ENCODE measurements around the gene PLB1. TPM values are rescaled to one million over a fixed set of nuclear protein-coding genes. Genes with fewer than 3 reads are reported as not detected.

The PLB1 gene
- total RNA-seq, 1 experiment from 2014 or later = 0.44 TPM

DNA sequence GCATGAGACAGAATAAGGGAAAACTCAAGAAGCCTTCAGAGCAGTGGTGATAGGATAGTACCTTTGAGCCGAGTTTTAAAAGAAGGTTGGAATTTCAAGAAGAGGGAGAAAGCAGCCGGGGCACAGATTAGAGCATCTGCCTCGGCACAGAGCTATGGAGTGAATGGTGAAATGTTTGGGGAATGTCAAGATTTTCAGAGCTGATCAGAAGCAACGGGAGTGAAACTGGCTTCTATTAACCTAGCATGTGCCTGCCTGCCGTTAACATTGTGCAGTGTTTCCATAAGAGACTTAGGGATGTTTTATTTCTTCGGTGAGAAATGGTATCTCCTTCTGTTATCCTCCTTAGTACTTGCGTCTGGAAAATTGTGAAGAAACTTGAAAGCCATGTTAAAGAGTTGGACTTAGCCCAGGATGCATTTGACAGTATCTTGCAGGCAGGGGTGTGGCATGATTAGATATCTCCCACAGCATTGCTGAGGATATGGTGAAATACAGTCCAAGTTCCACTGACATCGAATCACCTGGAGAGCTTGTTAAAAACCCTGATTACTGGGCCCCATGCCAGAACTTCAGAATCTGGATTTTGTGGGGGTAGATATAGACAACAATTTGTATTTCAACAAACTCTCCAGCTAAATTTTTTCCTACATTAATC is 158.9 kb downstream of the PLB1 start:
- ChIA-PET CTCF (interaction anchor here (1.1 kb wide), 1 partner anchor 34 kb away, joined by 3 read pairs; no protein-coding TSS in a partner anchor), POLR2A (no interaction called here)
- Mint-ChIP-seq H3K36me3 (no peaks in the 10 kb centered on the region), H3K27ac (no peak overlapping the region), H3K4me3 (no peak overlapping the region), H3K4me1 (peaks cover 4% of the 10 kb centered on the region), H3K9me3 (no peaks in the 10 kb centered on the region), H3K27me3 (ENCODE audit: low read depth) (no peaks in the 10 kb centered on the region)
- no peak for TF ChIP-seq IRF2 (CRISPR knock-in tag; IDR thresholded peaks at IDR 0.05; ENCODE audit: borderline replicate concordance, low read depth)
- no peak for TF ChIP-seq TEAD4 (CRISPR knock-in tag; IDR thresholded peaks at IDR 0.05)
- TF ChIP-seq, protein P1, sequence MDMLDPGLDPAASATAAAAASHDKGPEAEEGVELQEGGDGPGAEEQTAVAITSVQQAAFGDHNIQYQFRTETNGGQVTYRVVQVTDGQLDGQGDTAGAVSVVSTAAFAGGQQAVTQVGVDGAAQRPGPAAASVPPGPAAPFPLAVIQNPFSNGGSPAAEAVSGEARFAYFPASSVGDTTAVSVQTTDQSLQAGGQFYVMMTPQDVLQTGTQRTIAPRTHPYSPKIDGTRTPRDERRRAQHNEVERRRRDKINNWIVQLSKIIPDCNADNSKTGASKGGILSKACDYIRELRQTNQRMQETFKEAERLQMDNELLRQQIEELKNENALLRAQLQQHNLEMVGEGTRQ (CRISPR knock-in tag; IDR thresholded peaks at IDR 0.05) = no peak
- TF ChIP-seq ERG (CRISPR knock-in tag; IDR thresholded peaks at IDR 0.05) = no peak
- no peak for TF ChIP-seq MXD4 (CRISPR knock-in tag; IDR thresholded peaks at IDR 0.05; ENCODE audit: borderline replicate concordance)
- no peak for TF ChIP-seq ZNF317 (CRISPR knock-in tag; IDR thresholded peaks at IDR 0.05; ENCODE audit: borderline replicate concordance, low read depth)
- TF ChIP-seq ZNF425 (CRISPR knock-in tag; conservative IDR thresholded peaks at IDR 0.05) = no peak
- no peak for TF ChIP-seq ZNF532 (CRISPR knock-in tag; IDR thresholded peaks at IDR 0.05; ENCODE audit: borderline replicate concordance)
- TF ChIP-seq, protein P2, sequence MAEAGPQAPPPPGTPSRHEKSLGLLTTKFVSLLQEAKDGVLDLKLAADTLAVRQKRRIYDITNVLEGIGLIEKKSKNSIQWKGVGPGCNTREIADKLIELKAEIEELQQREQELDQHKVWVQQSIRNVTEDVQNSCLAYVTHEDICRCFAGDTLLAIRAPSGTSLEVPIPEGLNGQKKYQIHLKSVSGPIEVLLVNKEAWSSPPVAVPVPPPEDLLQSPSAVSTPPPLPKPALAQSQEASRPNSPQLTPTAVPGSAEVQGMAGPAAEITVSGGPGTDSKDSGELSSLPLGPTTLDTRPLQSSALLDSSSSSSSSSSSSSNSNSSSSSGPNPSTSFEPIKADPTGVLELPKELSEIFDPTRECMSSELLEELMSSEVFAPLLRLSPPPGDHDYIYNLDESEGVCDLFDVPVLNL (CRISPR knock-in tag; IDR thresholded peaks at IDR 0.05; ENCODE audit: borderline replicate concordance, low read depth) = no peak
- no peak for TF ChIP-seq NR1H2 (CRISPR knock-in tag; IDR thresholded peaks at IDR 0.05)
- TF ChIP-seq CREM (CRISPR knock-in tag; IDR thresholded peaks at IDR 0.05) = no peak
- TF ChIP-seq GABPB1 (CRISPR knock-in tag; IDR thresholded peaks at IDR 0.05) = no peak
- no peak for TF ChIP-seq ZNF416 (CRISPR knock-in tag; IDR thresholded peaks at IDR 0.05)
- TF ChIP-seq CDX4 (CRISPR knock-in tag; IDR thresholded peaks at IDR 0.05; ENCODE audit: borderline replicate concordance) = no peak
- TF ChIP-seq EMX1 (CRISPR knock-in tag; IDR thresholded peaks at IDR 0.05) = no peak
- TF ChIP-seq ESRRA (CRISPR knock-in tag; IDR thresholded peaks at IDR 0.05; ENCODE audit: borderline replicate concordance) = no peak
- TF ChIP-seq NR2C2 (CRISPR knock-in tag; IDR thresholded peaks at IDR 0.05) = no peak
- no peak for TF ChIP-seq ZNF138 (CRISPR knock-in tag; conservative IDR thresholded peaks at IDR 0.05)
- TF ChIP-seq, protein P3, sequence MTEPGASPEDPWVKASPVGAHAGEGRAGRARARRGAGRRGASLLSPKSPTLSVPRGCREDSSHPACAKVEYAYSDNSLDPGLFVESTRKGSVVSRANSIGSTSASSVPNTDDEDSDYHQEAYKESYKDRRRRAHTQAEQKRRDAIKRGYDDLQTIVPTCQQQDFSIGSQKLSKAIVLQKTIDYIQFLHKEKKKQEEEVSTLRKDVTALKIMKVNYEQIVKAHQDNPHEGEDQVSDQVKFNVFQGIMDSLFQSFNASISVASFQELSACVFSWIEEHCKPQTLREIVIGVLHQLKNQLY (CRISPR knock-in tag; IDR thresholded peaks at IDR 0.05) = no peak
- TF ChIP-seq, protein P4, sequence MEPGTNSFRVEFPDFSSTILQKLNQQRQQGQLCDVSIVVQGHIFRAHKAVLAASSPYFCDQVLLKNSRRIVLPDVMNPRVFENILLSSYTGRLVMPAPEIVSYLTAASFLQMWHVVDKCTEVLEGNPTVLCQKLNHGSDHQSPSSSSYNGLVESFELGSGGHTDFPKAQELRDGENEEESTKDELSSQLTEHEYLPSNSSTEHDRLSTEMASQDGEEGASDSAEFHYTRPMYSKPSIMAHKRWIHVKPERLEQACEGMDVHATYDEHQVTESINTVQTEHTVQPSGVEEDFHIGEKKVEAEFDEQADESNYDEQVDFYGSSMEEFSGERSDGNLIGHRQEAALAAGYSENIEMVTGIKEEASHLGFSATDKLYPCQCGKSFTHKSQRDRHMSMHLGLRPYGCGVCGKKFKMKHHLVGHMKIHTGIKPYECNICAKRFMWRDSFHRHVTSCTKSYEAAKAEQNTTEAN (CRISPR knock-in tag; IDR thresholded peaks at IDR 0.05) = no peak
- ATAC-seq = no peak
- DNase-seq (ENCODE audit: low spot score) = no peak
